ENCODE results near the gene PID1.

The PID1 gene

GRCh38 chr2:229162015-229162414 is 109.1 kb downstream of the PID1 start:
- no peak for DNase-seq

GRCh38 chr2:229160984-229161383 is 110.1 kb downstream of the PID1 start:
- no peak for DNase-seq

- no peak for DNase-seq
Measured at GRCh38 chr2:229160180-229160579, 110.9 kb downstream of the PID1 start.

- DNase-seq = no peak
Measured at GRCh38 chr2:229159405-229159804, 111.7 kb downstream of the PID1 start.

GRCh38 chr2:229154381-229154780 is 116.7 kb downstream of the PID1 start:
- no peak for DNase-seq

- no peak for DNase-seq
Measured at GRCh38 chr2:229153951-229154350, 117.1 kb downstream of the PID1 start.

- no peak for DNase-seq
Measured at GRCh38 chr2:229153267-229153666, 117.8 kb downstream of the PID1 start.

- no peak for DNase-seq
Measured at GRCh38 chr2:229152674-229153073, 118.4 kb downstream of the PID1 start.

GRCh38 chr2:229150317-229150716 is 120.8 kb downstream of the PID1 start:
- DNase-seq = no peak

GRCh38 chr2:229141424-229142025 is 129.6 kb downstream of the PID1 start:
- DNase-seq = no peak

- DNase-seq = no peak
Measured at GRCh38 chr2:229137639-229138038, 133.4 kb downstream of the PID1 start.

GRCh38 chr2:229137066-229137465 is 134.0 kb downstream of the PID1 start:
- no peak for DNase-seq

GRCh38 chr2:229133155-229133772 is 137.8 kb downstream of the PID1 start:
- DNase-seq = peak; percentile 6

- DNase-seq = no peak
Measured at GRCh38 chr2:229132236-229132635, 138.9 kb downstream of the PID1 start.

GRCh38 chr2:229130522-229130921 is 140.6 kb downstream of the PID1 start:
- no peak for DNase-seq

- DNase-seq = no peak
Measured at GRCh38 chr2:229129738-229130371, 141.2 kb downstream of the PID1 start.

- DNase-seq = no peak
Measured at GRCh38 chr2:229127471-229127870, 143.6 kb downstream of the PID1 start.

GRCh38 chr2:229126066-229126465 is 145.0 kb downstream of the PID1 start:
- DNase-seq = no peak

- DNase-seq = no peak
Measured at GRCh38 chr2:229124136-229124535, 147.0 kb downstream of the PID1 start.

GRCh38 chr2:229118927-229119326 is 152.2 kb downstream of the PID1 start:
- no peak for DNase-seq

- DNase-seq = no peak
Measured at GRCh38 chr2:229118336-229118735, 152.8 kb downstream of the PID1 start.

GRCh38 chr2:229111744-229112143 is 159.3 kb downstream of the PID1 start:
- no peak for DNase-seq

- no peak for DNase-seq
Measured at GRCh38 chr2:229109195-229109594, 161.9 kb downstream of the PID1 start.

GRCh38 chr2:229107601-229108000 is 163.5 kb downstream of the PID1 start:
- DNase-seq = no peak

- no peak for DNase-seq
Measured at GRCh38 chr2:229104974-229105387, 166.1 kb downstream of the PID1 start.

Measured in NCI-H1694 treated with DMSO at 0.1 percent for 48 hours (cell line).